ENCODE data around the gene ALKBH4. TPM values are rescaled to one million over a fixed set of nuclear protein-coding genes. Genes with fewer than 3 reads are reported as not detected.
"Not testable (repeated sequence)": the region's sequence is repeated elsewhere in the genome, so short reads cannot be mapped to it uniquely, and the experiment has no call there.

The ALKBH4 gene
- total RNA-seq, 2 experiments from 2014 or later = 2.9 to 3.5 TPM

- H3K9me3 Mint-ChIP-seq; H3K27ac ChIP-seq (ENCODE audit: low read depth in 1 of 2, low read length in 2 of 2); CTCF ChIA-PET; H3K36me3 Mint-ChIP-seq (ENCODE audit: low read depth); H3K27me3 ChIP-seq (ENCODE audit: control insufficient read depth in 1 of 2, insufficient read depth in 2 of 2, low read length in 2 of 2); H3K4me1 ChIP-seq (ENCODE audit: insufficient read depth, low read length); H3K4me1 Mint-ChIP-seq (ENCODE audit: low read depth); H3K4me3 ChIP-seq (ENCODE audit: low read length); H3K36me3 ChIP-seq (ENCODE audit: insufficient read depth, low read length); POLR2A ChIA-PET; H3K27me3 Mint-ChIP-seq; H3K27ac Mint-ChIP-seq; intact Hi-C loops (cut with DNase I, micrococcal nuclease); H3K9me3 ChIP-seq (ENCODE audit: control insufficient read depth in 1 of 2, insufficient read depth in 1 of 2, low read length in 2 of 2): not testable (repeated sequence)
- ATAC-seq (ENCODE audit: poor library complexity) (peak; percentile 55), DNase-seq (peak in 2 of 14 experiments; percentile 18 to 66)
- H3K4me3 Mint-ChIP-seq = peak overlapping the region; percentile 73
Measured at GRCh38 chr7:102493220-102493935, 28.7 kb upstream of the ALKBH4 start.

GRCh38 chr7:102490529-102491075 is 25.9 kb upstream of the ALKBH4 start:
- H3K36me3 ChIP-seq (ENCODE audit: insufficient read depth, low read length); H3K9me3 Mint-ChIP-seq; H3K27me3 ChIP-seq (ENCODE audit: control insufficient read depth in 1 of 2, insufficient read depth in 2 of 2, low read length in 2 of 2); H3K27me3 Mint-ChIP-seq; H3K4me3 ChIP-seq (ENCODE audit: low read length); H3K36me3 Mint-ChIP-seq (ENCODE audit: low read depth); POLR2A ChIA-PET; intact Hi-C loops (cut with DNase I, micrococcal nuclease); H3K27ac Mint-ChIP-seq; CTCF ChIA-PET; H3K4me3 Mint-ChIP-seq; H3K4me1 Mint-ChIP-seq (ENCODE audit: low read depth); H3K27ac ChIP-seq (ENCODE audit: low read depth in 1 of 2, low read length in 2 of 2); H3K9me3 ChIP-seq (ENCODE audit: control insufficient read depth in 1 of 2, insufficient read depth in 1 of 2, low read length in 2 of 2); H3K4me1 ChIP-seq (ENCODE audit: insufficient read depth, low read length): not testable (repeated sequence)
- DNase-seq = peak in 8 of 14 experiments; percentile 20 to 62 (median 40)
- ATAC-seq (ENCODE audit: poor library complexity) = peak; percentile 51

GRCh38 chr7:102484317-102484716 is 19.7 kb upstream of the ALKBH4 start:
- ATAC-seq (ENCODE audit: poor library complexity) = not testable (repeated sequence)

GRCh38 chr7:102481962-102482361 is 17.3 kb upstream of the ALKBH4 start:
- intact Hi-C loops (cut with DNase I, micrococcal nuclease) = not testable (repeated sequence)

More at GRCh38 chr7:102484317-102484716, 19.7 kb upstream of the ALKBH4 start:
- H3K27me3 ChIP-seq (ENCODE audit: control insufficient read depth in 1 of 2, insufficient read depth in 2 of 2, low read length in 2 of 2); H3K9me3 ChIP-seq (ENCODE audit: control insufficient read depth in 1 of 2, insufficient read depth in 1 of 2, low read length in 2 of 2); POLR2A ChIA-PET; CTCF ChIA-PET; H3K27ac ChIP-seq (ENCODE audit: low read depth in 1 of 2, low read length in 2 of 2); H3K27ac Mint-ChIP-seq; H3K36me3 ChIP-seq (ENCODE audit: insufficient read depth, low read length); H3K4me1 ChIP-seq (ENCODE audit: insufficient read depth, low read length); H3K36me3 Mint-ChIP-seq (ENCODE audit: low read depth); H3K4me3 ChIP-seq (ENCODE audit: low read length); H3K9me3 Mint-ChIP-seq; intact Hi-C loops (cut with DNase I, micrococcal nuclease); H3K4me1 Mint-ChIP-seq (ENCODE audit: low read depth); H3K4me3 Mint-ChIP-seq; H3K27me3 Mint-ChIP-seq; DNase-seq: not testable (repeated sequence)

GRCh38 chr7:102479982-102480637 is 15.4 kb upstream of the ALKBH4 start:
- H3K27ac Mint-ChIP-seq; H3K4me3 ChIP-seq (ENCODE audit: low read length); H3K9me3 ChIP-seq (ENCODE audit: control insufficient read depth in 1 of 2, insufficient read depth in 1 of 2, low read length in 2 of 2); ATAC-seq (ENCODE audit: poor library complexity); intact Hi-C loops (cut with DNase I, micrococcal nuclease); H3K4me1 Mint-ChIP-seq (ENCODE audit: low read depth); H3K27ac ChIP-seq (ENCODE audit: low read depth in 1 of 2, low read length in 2 of 2); H3K27me3 ChIP-seq (ENCODE audit: control insufficient read depth in 1 of 2, insufficient read depth in 2 of 2, low read length in 2 of 2); H3K9me3 Mint-ChIP-seq; CTCF ChIA-PET; H3K27me3 Mint-ChIP-seq; H3K36me3 ChIP-seq (ENCODE audit: insufficient read depth, low read length); H3K4me1 ChIP-seq (ENCODE audit: insufficient read depth, low read length); POLR2A ChIA-PET; H3K36me3 Mint-ChIP-seq (ENCODE audit: low read depth): not testable (repeated sequence)
- peak in 3 of 14 experiments; percentile 29 to 38 (median 33) for DNase-seq
- peak overlapping the region; percentile 20 for H3K4me3 Mint-ChIP-seq
- TF ChIP-seq CTCF (IDR thresholded peaks at IDR 0.05) = peak; percentile 29

More at GRCh38 chr7:102481962-102482361, 17.3 kb upstream of the ALKBH4 start:
- H3K4me3 Mint-ChIP-seq; H3K9me3 Mint-ChIP-seq; ATAC-seq (ENCODE audit: poor library complexity); H3K27me3 ChIP-seq (ENCODE audit: control insufficient read depth in 1 of 2, insufficient read depth in 2 of 2, low read length in 2 of 2); DNase-seq; H3K27ac ChIP-seq (ENCODE audit: low read depth in 1 of 2, low read length in 2 of 2); H3K4me1 Mint-ChIP-seq (ENCODE audit: low read depth); POLR2A ChIA-PET; H3K4me1 ChIP-seq (ENCODE audit: insufficient read depth, low read length); H3K9me3 ChIP-seq (ENCODE audit: control insufficient read depth in 1 of 2, insufficient read depth in 1 of 2, low read length in 2 of 2); H3K27ac Mint-ChIP-seq; H3K36me3 Mint-ChIP-seq (ENCODE audit: low read depth); H3K4me3 ChIP-seq (ENCODE audit: low read length); H3K36me3 ChIP-seq (ENCODE audit: insufficient read depth, low read length); H3K27me3 Mint-ChIP-seq; CTCF ChIA-PET: not testable (repeated sequence)

GRCh38 chr7:102479209-102479584 is 14.5 kb upstream of the ALKBH4 start:
- ATAC-seq (ENCODE audit: poor library complexity); H3K4me3 Mint-ChIP-seq; DNase-seq; H3K36me3 Mint-ChIP-seq (ENCODE audit: low read depth); H3K36me3 ChIP-seq (ENCODE audit: insufficient read depth, low read length); H3K4me3 ChIP-seq (ENCODE audit: low read length); intact Hi-C loops (cut with DNase I, micrococcal nuclease); H3K27ac ChIP-seq (ENCODE audit: low read depth in 1 of 2, low read length in 2 of 2); H3K4me1 Mint-ChIP-seq (ENCODE audit: low read depth); H3K27me3 Mint-ChIP-seq; H3K9me3 Mint-ChIP-seq; H3K4me1 ChIP-seq (ENCODE audit: insufficient read depth, low read length); H3K9me3 ChIP-seq (ENCODE audit: control insufficient read depth in 1 of 2, insufficient read depth in 1 of 2, low read length in 2 of 2); H3K27me3 ChIP-seq (ENCODE audit: control insufficient read depth in 1 of 2, insufficient read depth in 2 of 2, low read length in 2 of 2); CTCF ChIA-PET; POLR2A ChIA-PET: not testable (repeated sequence)
- H3K27ac Mint-ChIP-seq = peak overlapping the region; percentile 90

Measured in CD4-positive, alpha-beta T cell (primary cell).